Lower leg skin (tissue), 3 donors: ENCODE data around the gene WDR13.

Experiments used
- POLR2A ChIP-seq, 2 donors: fragments of 450-650 bp; IDR thresholded peaks; one replicate each; pipeline ENCODE4 v1.6.1; 2016 to 2017; ENCODE audit warnings: antibody characterized with exemption in 2 of 2, mild to moderate bottlenecking in 1 of 2, moderate library complexity in 1 of 2
- TF ChIP-seq, protein P1 (sequence below), 3 donors: fragments of 450-650 bp; IDR thresholded peaks; one replicate each; pipeline ENCODE4 v1.5.1; 2016; ENCODE audit warnings: antibody characterized with exemption in 3 of 3, mild to moderate bottlenecking in 3 of 3, moderate library complexity in 2 of 3

DNA sequence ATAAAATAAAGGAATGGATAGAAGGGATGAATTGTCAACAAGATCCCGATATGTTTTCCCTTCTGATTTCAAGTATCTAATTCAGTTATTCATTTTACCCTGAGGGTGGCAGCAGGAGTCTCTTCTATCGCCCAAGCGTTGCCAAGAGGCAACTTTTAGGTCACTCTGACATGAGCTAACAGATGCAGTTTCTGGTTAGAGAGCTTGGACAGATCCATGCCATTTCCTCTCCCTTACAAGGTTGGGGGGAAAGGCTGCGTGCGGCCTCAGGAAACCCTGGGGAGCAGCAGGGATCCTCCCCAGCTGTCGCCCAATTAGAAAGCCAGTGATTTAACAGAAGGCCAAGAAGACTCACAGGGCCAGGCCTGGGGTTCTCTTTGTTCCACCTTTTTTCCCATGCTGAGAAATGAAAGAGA lies 51.1 kb downstream of the WDR13 start:
- TF ChIP-seq, protein P1, sequence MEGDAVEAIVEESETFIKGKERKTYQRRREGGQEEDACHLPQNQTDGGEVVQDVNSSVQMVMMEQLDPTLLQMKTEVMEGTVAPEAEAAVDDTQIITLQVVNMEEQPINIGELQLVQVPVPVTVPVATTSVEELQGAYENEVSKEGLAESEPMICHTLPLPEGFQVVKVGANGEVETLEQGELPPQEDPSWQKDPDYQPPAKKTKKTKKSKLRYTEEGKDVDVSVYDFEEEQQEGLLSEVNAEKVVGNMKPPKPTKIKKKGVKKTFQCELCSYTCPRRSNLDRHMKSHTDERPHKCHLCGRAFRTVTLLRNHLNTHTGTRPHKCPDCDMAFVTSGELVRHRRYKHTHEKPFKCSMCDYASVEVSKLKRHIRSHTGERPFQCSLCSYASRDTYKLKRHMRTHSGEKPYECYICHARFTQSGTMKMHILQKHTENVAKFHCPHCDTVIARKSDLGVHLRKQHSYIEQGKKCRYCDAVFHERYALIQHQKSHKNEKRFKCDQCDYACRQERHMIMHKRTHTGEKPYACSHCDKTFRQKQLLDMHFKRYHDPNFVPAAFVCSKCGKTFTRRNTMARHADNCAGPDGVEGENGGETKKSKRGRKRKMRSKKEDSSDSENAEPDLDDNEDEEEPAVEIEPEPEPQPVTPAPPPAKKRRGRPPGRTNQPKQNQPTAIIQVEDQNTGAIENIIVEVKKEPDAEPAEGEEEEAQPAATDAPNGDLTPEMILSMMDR (IDR thresholded peaks at IDR 0.05) = no peak
- no peak for TF ChIP-seq POLR2A (IDR thresholded peaks at IDR 0.05)
